ENCODE measurements around the gene OR10A3. TPM values are rescaled to one million over a fixed set of nuclear protein-coding genes. Genes with fewer than 3 reads are reported as not detected.

The OR10A3 gene
- total and polyA plus RNA-seq, 4 donors, result not detected

DNA sequence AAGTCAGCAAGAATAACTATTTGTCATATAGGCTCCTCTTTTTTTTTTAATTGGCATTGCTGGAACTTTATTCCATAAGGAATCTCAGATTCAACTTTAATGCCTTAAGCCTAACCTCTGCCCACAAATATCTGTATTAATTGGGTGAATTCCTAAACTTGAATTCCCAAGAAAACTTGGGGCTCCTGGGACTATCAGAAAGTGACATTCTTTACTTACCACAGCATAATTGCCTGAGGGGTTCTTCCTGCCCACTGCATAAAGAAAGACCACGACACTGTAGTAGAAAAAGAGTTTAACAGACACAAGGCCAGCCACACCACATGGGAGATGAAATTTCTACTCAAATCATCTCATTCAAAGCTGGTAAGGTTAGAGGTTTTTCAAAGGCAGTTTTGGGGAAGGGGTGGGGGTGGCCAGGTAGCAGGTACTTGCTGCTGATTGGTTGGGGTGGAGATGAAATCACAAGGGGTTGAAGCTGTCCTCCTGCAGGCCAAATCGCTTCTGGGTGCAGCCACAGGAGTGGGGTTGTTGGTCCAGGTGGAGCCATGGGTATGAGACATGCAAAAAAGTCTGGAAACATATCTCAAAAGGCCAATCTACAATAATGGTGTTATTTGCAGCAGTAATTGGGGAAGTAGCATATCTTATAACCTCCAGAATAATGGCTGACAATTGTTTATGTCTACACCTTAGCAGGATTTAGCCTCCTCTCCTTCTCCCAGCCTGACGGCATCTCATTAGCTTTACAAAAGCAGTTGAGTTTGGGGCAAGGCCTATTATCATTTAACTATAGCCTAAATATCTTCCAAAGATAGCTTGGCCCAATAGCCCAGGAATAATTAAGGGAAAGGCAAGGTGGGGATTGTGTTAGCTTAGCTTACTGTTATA, 28.5 kb upstream of the OR10A3 start:
- Histone ChIP-seq H3K36me3 (ENCODE audit: control insufficient read depth in 4 of 4, insufficient read depth in 4 of 4, low read length in 4 of 4) (no peaks in the 10 kb centered on the region), H3K4me3 (no peak overlapping the region), H3K4me1 (ENCODE audit: control insufficient read depth in 5 of 5, insufficient read depth in 5 of 5, low read length in 5 of 5) (no peaks in the 10 kb centered on the region), H3K27ac (ENCODE audit: low read depth in 1 of 2, low read length in 1 of 2) (no peak overlapping the region), H3K9ac (ENCODE audit: insufficient read depth in 1 of 2, low read length in 2 of 2) (no peak overlapping the region), H3K27me3 (ENCODE audit: control insufficient read depth in 3 of 3, insufficient read depth in 3 of 3, low read length in 2 of 3) (no peaks in the 10 kb centered on the region), H3K9me3 (ENCODE audit: control insufficient read depth in 4 of 4, insufficient read depth in 3 of 4, low read length in 3 of 4) (no peaks in the 10 kb centered on the region)
- no peak for DNase-seq
- 64 to 69% methylated on average over 3 of the region's 3 CpGs for WGBS, 2 donors
- TF ChIP-seq, protein P1, sequence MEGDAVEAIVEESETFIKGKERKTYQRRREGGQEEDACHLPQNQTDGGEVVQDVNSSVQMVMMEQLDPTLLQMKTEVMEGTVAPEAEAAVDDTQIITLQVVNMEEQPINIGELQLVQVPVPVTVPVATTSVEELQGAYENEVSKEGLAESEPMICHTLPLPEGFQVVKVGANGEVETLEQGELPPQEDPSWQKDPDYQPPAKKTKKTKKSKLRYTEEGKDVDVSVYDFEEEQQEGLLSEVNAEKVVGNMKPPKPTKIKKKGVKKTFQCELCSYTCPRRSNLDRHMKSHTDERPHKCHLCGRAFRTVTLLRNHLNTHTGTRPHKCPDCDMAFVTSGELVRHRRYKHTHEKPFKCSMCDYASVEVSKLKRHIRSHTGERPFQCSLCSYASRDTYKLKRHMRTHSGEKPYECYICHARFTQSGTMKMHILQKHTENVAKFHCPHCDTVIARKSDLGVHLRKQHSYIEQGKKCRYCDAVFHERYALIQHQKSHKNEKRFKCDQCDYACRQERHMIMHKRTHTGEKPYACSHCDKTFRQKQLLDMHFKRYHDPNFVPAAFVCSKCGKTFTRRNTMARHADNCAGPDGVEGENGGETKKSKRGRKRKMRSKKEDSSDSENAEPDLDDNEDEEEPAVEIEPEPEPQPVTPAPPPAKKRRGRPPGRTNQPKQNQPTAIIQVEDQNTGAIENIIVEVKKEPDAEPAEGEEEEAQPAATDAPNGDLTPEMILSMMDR (IDR thresholded peaks at IDR 0.05; ENCODE audit: control extremely low read depth, extremely low read depth), result no peak
- no peak for ATAC-seq (ENCODE audit: insufficient read depth, low FRiP score)

- Histone ChIP-seq H3K27me3 (ENCODE audit: control insufficient read depth in 3 of 3, insufficient read depth in 3 of 3, low read length in 2 of 3) (no peaks in the 10 kb centered on the region), H3K4me3 (no peak overlapping the region), H3K9ac (ENCODE audit: insufficient read depth in 1 of 2, low read length in 2 of 2) (no peak overlapping the region), H3K4me1 (ENCODE audit: control insufficient read depth in 5 of 5, insufficient read depth in 5 of 5, low read length in 5 of 5) (no peaks in the 10 kb centered on the region), H3K36me3 (ENCODE audit: control insufficient read depth in 4 of 4, insufficient read depth in 4 of 4, low read length in 4 of 4) (no peaks in the 10 kb centered on the region), H3K27ac (ENCODE audit: low read depth in 1 of 2, low read length in 1 of 2) (no peak overlapping the region), H3K9me3 (ENCODE audit: control insufficient read depth in 4 of 4, insufficient read depth in 3 of 4, low read length in 3 of 4) (no peaks in the 10 kb centered on the region)
- TF ChIP-seq, protein P1 (IDR thresholded peaks at IDR 0.05; ENCODE audit: control extremely low read depth, extremely low read depth), result no peak
- WGBS, 2 donors, result 77 to 87% methylated on average over 2 of the region's 2 CpGs
- ATAC-seq (ENCODE audit: insufficient read depth, low FRiP score), result no peak
- DNase-seq, result no peak
Measured at GRCh38 chr11:7968686-7969085, 27.2 kb upstream of the OR10A3 start.

DNA sequence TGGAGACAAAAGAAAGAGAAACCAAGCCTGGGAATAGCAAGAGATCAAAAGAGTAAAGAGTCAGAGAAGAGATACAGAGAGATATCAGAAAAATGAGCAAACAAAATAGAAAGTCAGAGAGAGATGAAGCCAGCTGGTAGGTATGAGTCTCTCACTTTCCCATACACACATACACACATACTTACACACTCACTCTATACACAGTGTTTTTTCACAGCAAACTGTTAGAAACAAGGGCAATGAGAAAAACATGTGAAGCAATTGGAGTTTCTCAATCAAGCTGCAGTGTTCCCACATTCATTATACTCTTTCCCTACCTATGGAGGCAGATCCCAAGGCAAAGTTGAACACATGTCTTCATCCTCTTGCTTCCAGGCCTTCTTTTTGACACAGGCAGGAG, 26.3 kb upstream of the OR10A3 start:
- no peak overlapping the region for H3K4me3 ChIP-seq
- no peak overlapping the region for H3K9ac ChIP-seq (ENCODE audit: insufficient read depth in 1 of 2, low read length in 2 of 2)
- H3K27ac ChIP-seq (ENCODE audit: low read depth in 1 of 2, low read length in 1 of 2), result no peak overlapping the region
- H3K27me3 ChIP-seq (ENCODE audit: control insufficient read depth in 3 of 3, insufficient read depth in 3 of 3, low read length in 2 of 3), result no peaks in the 10 kb centered on the region
- ATAC-seq (ENCODE audit: insufficient read depth, low FRiP score) (no peak), DNase-seq (no peak)
- H3K36me3 ChIP-seq (ENCODE audit: control insufficient read depth in 4 of 4, insufficient read depth in 4 of 4, low read length in 4 of 4), result no peaks in the 10 kb centered on the region
- no peaks in the 10 kb centered on the region for H3K9me3 ChIP-seq (ENCODE audit: control insufficient read depth in 4 of 4, insufficient read depth in 3 of 4, low read length in 3 of 4)
- TF ChIP-seq, protein P1 (IDR thresholded peaks at IDR 0.05; ENCODE audit: control extremely low read depth, extremely low read depth), result no peak
- no peaks in the 10 kb centered on the region for H3K4me1 ChIP-seq (ENCODE audit: control insufficient read depth in 5 of 5, insufficient read depth in 5 of 5, low read length in 5 of 5)
